ENCODE results near the gene IL36RN.

The IL36RN gene
- total RNA-seq: 0 reads per million in 2 donors

DNA sequence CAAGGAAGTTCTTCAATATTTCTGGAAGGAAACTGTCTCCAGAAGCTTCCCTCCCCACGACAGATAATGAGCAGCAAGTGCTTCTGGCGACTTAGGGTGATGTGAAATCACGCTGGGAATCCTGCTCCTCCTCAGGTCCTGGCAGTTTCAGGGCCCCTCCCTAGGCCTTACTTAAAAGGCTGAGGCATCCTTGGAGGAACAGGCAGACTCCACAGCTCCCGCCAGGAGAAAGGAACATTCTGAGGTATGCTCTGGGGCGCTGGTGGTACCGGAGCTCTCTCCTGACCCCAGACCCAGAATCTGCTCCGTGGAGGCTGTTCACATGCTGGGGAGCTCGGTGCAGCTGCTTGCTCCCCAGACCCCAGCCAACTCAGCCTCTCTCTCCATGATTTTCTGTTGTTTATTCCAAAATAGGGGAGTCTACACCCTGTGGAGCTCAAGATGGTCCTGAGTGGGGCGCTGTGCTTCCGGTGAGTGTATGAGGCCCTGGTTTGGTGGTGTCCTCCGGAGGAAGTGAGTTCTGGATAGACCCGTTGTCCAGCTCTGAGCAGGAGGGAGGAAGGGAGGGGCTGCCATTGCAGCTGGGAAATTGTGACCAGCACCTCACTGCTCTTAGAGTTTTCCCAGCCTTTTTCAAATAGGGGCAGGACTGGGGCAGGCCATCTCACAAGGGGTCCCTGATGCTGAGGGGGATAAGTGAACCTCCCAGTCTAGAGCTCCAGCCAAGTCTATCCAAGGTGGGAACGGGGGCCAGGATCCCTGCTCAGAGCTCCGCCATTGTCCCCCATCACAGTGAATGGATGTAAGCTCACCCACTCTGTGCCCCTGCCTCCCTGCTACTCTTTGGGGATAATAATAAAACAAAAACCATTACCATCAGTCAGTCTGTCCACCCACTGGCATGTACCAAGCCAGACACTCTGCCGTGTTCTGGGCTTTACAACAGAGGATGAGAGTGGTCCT is at the start of gene IL36RN:
TSS of gene IL36RN (plus strand) at position 201 of the 963 bp plus-strand sequence. CDS start at position 442, 241 bp downstream.
- DNase-seq: no peak

GRCh38 chr2:113009622-113010021 is 49.4 kb upstream of the IL36RN start:
- DNase-seq: peak in 1 of 5 experiments; percentile 34

GRCh38 chr2:113010088-113010487 is 48.9 kb upstream of the IL36RN start:
- DNase-seq: no peak

- no peak for DNase-seq
Measured at GRCh38 chr2:113011108-113011507, 47.9 kb upstream of the IL36RN start.

DNA sequence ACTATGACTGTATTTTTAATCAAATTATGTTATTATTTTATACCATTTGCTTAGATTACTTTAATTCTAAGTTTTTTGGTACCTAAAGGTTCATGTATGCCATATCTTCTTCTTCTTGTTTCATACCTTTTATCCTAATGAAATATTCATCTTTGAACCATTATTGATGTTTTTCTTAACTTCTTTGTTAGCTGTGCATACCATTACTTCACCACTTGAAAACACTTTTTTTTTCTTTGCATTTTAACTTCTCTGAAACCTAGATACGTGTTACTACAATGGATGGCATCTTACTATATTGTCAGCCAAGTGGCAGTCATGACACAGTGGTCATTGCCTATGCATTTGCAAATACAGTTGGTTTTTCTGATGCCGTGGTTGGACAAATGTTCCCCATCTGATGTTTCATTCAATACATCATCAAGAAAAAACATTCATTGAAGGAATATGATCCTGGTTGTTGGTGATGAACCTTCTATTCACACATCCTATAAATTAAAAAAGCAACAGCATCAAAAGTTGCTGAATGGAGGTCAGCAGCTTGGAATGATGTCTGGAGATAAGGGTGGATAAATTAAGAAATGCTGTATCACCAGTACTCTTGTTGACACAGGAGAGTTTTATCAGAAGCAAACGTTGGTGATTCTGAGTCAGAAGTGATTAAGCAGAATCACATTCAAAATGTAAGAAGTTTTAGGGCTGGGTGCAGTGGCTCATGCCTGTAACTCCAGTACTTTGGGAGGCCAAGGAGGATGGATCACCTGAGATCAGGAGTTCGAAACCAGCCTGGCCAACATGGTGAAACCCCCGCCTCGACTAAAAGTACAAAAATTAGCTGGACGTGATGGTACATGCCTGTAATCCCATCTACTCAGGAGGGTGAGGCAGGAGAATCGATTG is 46.3 kb upstream of the IL36RN start:
- DNase-seq: no peak

GRCh38 chr2:113013336-113013661 is 45.7 kb upstream of the IL36RN start:
- no peak for DNase-seq

DNA sequence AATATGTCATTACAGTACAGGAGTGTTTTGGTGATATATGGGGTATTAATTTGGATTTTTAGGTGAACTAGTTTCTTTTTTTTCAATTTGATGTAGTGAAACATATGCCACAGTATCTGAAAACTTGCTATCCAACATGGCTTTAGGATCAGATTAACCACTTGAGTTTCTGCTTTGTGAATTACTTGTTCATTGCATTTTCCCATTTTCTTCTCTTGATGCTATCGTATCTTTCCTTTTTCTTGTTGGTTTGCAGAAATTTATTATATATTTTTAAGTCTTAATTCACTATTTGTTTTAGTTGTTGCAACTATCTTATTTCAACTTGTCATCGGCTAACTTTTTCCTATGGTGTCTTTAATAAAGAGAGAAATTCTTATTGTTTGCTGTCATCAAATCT is 44.9 kb upstream of the IL36RN start:
- DNase-seq: no peak

DNA sequence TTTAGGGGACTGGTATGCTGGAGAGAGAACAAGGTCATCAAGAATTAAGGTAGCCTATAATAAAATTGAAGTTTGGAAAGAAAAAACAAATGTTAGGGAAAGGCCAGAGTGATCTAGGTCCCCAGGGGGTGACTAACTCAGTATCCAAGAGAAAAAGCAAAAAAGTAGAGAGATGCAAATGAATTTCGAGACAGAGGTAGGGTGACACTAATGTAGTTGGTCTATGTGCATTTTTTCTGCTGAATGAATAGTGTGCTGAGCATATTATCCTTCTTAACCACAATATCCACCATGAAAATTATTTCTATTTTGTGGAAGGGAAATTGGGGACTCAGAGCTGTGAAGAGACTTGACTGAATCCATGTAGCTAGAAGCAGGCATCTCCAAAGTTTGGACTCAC is 44.0 kb upstream of the IL36RN start:
- DNase-seq: no peak

- no peak for DNase-seq
Measured at GRCh38 chr2:113015655-113016054, 43.3 kb upstream of the IL36RN start.

DNA sequence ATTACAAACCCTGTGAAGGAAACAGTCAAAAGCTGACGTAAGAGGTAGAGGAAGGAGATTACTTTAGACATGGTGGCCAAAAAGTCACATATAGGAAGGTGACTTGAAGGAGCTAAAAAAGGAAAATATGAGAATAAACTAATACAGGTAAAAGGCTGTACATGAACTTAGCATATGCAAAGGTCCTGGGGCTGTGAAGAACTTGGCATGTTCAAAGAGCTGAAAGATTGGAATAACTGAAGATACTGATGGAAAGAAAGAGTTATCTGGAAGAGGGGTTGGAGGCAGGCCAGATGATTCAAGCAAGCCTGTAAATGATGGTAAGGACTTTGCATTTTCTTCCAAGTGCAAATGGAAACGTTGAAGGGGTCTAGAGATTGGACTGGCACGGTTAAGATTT is 40.5 kb upstream of the IL36RN start:
- DNase-seq: no peak

DNA sequence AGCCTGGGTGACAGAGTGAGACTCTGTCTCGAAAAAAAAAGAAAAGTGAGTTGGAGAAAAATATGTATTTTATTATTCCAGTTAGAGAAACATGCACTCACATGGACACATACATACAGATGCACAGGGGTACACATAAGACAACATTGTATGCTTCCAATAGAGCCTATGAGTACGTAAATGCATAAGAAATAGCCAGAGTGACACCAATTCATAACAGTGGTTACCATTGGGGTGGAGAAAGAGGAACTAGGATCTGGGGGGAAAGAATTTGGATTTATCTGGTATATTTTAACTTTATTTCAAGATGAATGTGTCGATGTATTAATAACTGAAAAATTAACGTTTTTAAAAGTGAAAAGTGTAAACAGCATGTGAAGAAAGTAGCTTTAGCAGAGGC is 37.7 kb upstream of the IL36RN start:
- no peak for DNase-seq

DNA sequence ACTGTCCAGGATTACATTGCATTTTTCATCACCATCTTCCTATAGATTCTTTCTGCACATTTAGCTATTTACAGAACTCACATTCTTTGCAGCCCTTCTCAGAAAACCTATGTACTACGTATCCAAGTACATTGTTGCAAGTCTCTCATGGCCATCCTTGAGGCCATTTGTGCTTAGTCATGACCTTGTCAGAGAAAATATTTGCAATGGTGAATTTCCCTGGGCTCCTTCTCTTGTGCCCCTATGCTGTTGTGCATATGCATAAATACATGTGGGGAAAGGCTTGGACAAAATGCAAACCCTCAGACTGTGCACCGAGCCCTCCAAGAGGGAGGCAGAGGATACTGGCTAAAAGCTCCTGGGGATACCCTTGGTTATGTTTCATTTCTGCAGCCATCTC is 34.2 kb upstream of the IL36RN start:
- no peak for DNase-seq

DNA sequence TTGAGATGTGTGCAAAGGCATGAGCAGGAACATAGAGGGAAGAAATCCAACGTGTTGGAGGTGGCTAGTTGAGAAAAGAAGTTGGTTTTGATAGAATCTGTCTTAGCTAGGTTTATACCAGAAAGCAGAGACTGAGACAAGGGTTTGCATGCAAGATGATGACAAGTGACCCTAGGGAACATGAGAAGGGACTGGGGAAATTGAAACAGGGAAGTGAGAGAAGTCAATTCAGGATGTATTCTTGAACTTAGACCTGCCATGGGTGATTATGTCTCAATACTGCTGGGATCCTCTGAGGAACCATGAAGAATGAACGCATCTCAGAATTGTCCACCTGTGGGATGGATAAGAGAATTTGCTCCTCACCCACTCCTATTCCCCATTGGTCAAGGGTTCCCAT is 33.3 kb upstream of the IL36RN start:
- no peak for DNase-seq

DNA sequence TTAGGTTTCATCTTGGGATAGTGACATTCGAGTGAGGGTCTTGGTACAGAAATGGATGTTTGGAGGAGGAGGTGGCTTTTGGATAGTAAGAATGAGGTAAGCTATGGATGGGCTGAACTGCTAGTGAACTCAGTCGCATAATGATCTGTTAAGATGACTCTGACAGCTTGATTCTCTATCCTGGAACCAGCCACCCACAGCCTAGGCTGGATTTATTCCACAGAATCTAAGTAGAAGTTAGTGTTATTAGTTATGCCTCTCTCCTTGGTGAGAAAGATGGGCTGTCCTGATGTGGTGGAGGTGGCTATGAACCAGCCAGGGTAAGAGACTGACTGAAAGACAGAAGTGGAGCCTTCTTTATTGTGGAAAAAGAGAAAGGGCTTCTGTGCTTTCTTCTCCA is 31.3 kb upstream of the IL36RN start:
- no peak for DNase-seq

DNA sequence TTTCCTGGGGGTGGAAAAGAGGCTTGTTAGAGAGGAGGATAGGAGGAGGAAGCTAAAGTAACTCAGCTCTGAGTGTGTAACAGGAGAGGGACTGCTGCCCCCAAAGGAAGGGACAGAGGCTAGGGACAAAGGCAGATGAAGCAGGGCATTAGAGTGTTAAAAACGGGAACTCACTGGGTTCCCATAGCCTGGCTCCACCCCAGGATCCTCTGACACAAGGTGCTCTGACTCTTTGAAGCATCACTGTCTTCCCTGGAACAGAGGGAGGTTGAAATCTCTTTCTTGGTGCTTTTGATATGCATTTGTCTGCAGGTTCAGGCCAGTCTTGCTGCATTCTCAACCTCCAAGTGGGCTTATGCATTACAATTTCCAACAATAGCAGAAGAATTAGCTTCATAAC is 30.9 kb upstream of the IL36RN start:
- DNase-seq: no peak

DNA sequence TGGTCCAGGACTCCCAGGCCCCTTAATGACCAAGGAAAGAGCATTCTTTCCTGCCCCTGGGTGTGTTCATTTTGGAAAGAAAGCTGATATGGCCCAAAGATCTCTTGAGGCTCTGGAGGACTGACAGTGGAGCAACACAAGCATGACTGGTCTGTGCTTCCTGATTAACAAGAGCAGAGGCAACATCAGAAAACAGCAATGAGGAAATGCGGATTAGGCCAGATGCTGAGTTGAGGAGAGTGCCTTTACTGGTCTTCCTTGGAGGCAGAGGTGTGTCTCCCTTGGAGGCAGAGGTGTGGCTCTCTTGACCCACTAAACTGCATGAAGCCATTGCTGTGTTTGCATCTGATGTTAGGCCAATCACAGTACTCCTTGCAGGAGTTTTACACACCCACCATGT is 26.3 kb upstream of the IL36RN start:
- DNase-seq: no peak

DNA sequence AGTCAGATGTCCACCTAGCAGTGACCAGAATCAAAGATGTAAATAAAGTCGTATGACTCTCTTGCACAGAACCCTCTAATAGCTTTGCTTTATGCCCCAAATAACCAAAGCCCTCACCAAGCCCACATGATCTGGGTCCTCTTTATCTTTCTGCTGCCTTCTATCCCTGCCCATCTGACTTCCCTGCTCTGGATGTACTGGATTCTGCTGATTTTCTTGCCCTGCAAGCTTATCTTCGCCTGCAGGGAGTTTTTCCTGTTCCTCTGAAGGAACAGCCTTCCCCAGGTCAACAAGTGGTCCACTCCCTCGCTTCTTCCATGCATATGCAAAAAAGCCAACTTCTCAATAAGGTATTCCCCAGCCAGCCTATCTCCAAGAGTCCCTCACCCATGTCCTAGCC is 25.0 kb upstream of the IL36RN start:
- DNase-seq: no peak

DNA sequence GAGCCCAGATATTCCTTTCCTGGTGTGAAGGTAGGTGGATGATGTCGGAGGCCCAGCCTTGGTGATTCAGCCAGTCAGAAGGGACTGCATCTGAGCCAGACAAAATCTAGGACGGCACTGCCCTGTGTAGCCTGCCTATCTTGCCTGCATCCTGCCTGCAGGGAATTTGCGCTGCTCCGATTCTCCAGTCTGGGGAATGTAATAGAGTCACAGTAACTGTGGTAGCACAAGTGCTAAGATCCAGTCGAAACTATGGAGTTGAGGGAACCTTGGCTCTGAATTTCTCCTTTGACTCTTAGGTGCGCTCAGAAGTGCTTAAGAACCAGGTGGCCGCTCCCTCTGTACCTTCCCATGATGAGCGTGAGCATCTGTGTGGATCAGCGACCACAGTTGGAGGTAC is 22.2 kb upstream of the IL36RN start:
- no peak for DNase-seq

- no peak for DNase-seq
Measured at GRCh38 chr2:113038291-113038690, 20.7 kb upstream of the IL36RN start.

DNA sequence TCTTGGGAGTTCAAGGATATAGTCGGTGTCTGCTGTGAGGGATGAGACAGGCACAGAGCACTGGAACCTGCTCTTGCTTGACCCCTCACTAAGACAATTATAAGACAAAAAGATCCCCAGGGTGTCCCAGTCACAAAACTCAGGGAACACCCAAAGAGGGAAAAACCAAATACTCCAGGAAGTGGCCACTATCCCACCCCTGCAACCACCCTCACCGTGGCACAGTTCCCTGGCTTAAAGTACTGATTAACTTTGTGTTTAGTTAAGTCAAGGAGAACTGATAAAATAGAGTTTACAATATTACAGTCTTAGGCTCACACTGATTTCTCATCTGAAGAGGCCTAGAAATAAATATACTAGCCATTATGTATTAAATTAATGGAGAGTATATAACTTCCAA is 19.8 kb upstream of the IL36RN start:
- no peak for DNase-seq

DNA sequence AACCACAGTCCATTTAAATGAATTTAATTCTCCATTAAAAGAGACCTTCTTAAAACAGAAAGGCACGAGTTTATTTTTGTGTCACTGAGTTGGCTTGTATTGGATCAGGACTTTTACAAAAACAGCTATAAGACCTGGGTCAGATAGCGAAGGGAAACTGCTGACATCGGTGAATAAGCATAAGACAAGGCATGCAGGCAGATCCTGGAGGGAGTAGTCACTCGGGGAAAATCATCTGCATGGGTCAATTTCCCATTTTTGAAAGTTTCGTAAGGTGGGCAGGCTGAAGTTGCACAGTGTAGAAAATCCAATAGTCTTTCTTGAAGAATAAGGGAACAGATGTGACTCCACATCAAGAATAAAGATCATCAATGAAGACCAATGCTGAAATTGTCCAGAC is 19.3 kb upstream of the IL36RN start:
- no peak for DNase-seq

- no peak for DNase-seq
Measured at GRCh38 chr2:113041871-113042270, 17.1 kb upstream of the IL36RN start.

- DNase-seq: no peak
Measured at GRCh38 chr2:113046465-113046864, 12.5 kb upstream of the IL36RN start.

All from T-helper 2 cell (primary cell).